Measurements from ENCODE around the gene GPS2.
"Not testable (repeated sequence)": the region's sequence is repeated elsewhere in the genome, so short reads cannot be mapped to it uniquely, and the experiment has no call there.

The GPS2 gene

GRCh38 chr17:7335765-7336164 is 20.6 kb upstream of the GPS2 start:
- not testable (repeated sequence) for DNase-seq (ENCODE audit: low read depth); H3K4me3 ChIP-seq (ENCODE audit: low read length); H3K9me3 ChIP-seq (ENCODE audit: control insufficient read depth, low read length); H3K4me1 ChIP-seq (ENCODE audit: control insufficient read depth, insufficient read depth, low read length); H3K9ac ChIP-seq (ENCODE audit: low read length); H3K36me3 ChIP-seq (ENCODE audit: control insufficient read depth, insufficient read depth, low read length, severe bottlenecking)
- peaks cover 21% of the 10 kb centered on the region for H3K27me3 ChIP-seq (replicated peaks; ENCODE audit: control insufficient read depth, insufficient read depth, low read length)

- DNase-seq (ENCODE audit: low read depth): no peak
- no peak overlapping the region for H3K9ac ChIP-seq (ENCODE audit: low read length)
- H3K4me3 ChIP-seq (ENCODE audit: low read length): no peak overlapping the region
- peaks cover 8% of the 10 kb centered on the region for H3K4me1 ChIP-seq (ENCODE audit: control insufficient read depth, insufficient read depth, low read length)
- H3K27me3 ChIP-seq (replicated peaks; ENCODE audit: control insufficient read depth, insufficient read depth, low read length): peaks cover 21% of the 10 kb centered on the region
- no peaks in the 10 kb centered on the region for H3K36me3 ChIP-seq (ENCODE audit: control insufficient read depth, insufficient read depth, low read length, severe bottlenecking)
- no peaks in the 10 kb centered on the region for H3K9me3 ChIP-seq (ENCODE audit: control insufficient read depth, low read length)
Observed at GRCh38 chr17:7334938-7335538, 19.9 kb upstream of the GPS2 start.

GRCh38 chr17:7332600-7333069 is 17.5 kb upstream of the GPS2 start:
- not testable (repeated sequence) for DNase-seq (ENCODE audit: low read depth); H3K9me3 ChIP-seq (ENCODE audit: control insufficient read depth, low read length); H3K9ac ChIP-seq (ENCODE audit: low read length); H3K36me3 ChIP-seq (ENCODE audit: control insufficient read depth, insufficient read depth, low read length, severe bottlenecking); H3K4me3 ChIP-seq (ENCODE audit: low read length)
- Histone ChIP-seq H3K27me3 (replicated peaks; ENCODE audit: control insufficient read depth, insufficient read depth, low read length) (peaks cover 21% of the 10 kb centered on the region), H3K4me1 (ENCODE audit: control insufficient read depth, insufficient read depth, low read length) (peaks cover 14% of the 10 kb centered on the region)

GRCh38 chr17:7332111-7332510 is 17.0 kb upstream of the GPS2 start:
- Histone ChIP-seq H3K9me3 (ENCODE audit: control insufficient read depth, low read length) (no peaks in the 10 kb centered on the region), H3K27me3 (replicated peaks; ENCODE audit: control insufficient read depth, insufficient read depth, low read length) (peaks cover 19% of the 10 kb centered on the region)

GRCh38 chr17:7330638-7331015 is 15.5 kb upstream of the GPS2 start:
- Histone ChIP-seq H3K9me3 (ENCODE audit: control insufficient read depth, low read length) (no peaks in the 10 kb centered on the region), H3K4me3 (ENCODE audit: low read length) (peak overlapping the region; percentile 92)

More at GRCh38 chr17:7332111-7332510, 17.0 kb upstream of the GPS2 start:
- Histone ChIP-seq H3K36me3 (ENCODE audit: control insufficient read depth, insufficient read depth, low read length, severe bottlenecking) (no peaks in the 10 kb centered on the region), H3K9ac (ENCODE audit: low read length) (no peak overlapping the region), H3K4me1 (ENCODE audit: control insufficient read depth, insufficient read depth, low read length) (peaks cover 15% of the 10 kb centered on the region), H3K4me3 (ENCODE audit: low read length) (no peak overlapping the region)
- no peak for DNase-seq (ENCODE audit: low read depth)

GRCh38 chr17:7329997-7330637 is 15.0 kb upstream of the GPS2 start:
- H3K27me3 ChIP-seq (replicated peaks; ENCODE audit: control insufficient read depth, insufficient read depth, low read length): peaks cover 7% of the 10 kb centered on the region
- peak; percentile 88 for DNase-seq (ENCODE audit: low read depth)
- peak overlapping the region; percentile 96 for H3K9ac ChIP-seq (ENCODE audit: low read length)
- H3K36me3 ChIP-seq (ENCODE audit: control insufficient read depth, insufficient read depth, low read length, severe bottlenecking): peaks cover 11% of the 10 kb centered on the region
- peak overlapping the region; percentile 92 for H3K4me3 ChIP-seq (ENCODE audit: low read length)
- H3K9me3 ChIP-seq (ENCODE audit: control insufficient read depth, low read length): no peaks in the 10 kb centered on the region
- peaks cover 15% of the 10 kb centered on the region for H3K4me1 ChIP-seq (ENCODE audit: control insufficient read depth, insufficient read depth, low read length)

More at GRCh38 chr17:7330638-7331015, 15.5 kb upstream of the GPS2 start:
- Histone ChIP-seq H3K27me3 (replicated peaks; ENCODE audit: control insufficient read depth, insufficient read depth, low read length) (peaks cover 11% of the 10 kb centered on the region), H3K36me3 (ENCODE audit: control insufficient read depth, insufficient read depth, low read length, severe bottlenecking) (peaks cover 10% of the 10 kb centered on the region), H3K9ac (ENCODE audit: low read length) (peak overlapping the region; percentile 64), H3K4me1 (ENCODE audit: control insufficient read depth, insufficient read depth, low read length) (peaks cover 15% of the 10 kb centered on the region)
- DNase-seq (ENCODE audit: low read depth): no peak

- no peaks in the 10 kb centered on the region for H3K9me3 ChIP-seq (ENCODE audit: control insufficient read depth, low read length)
- peaks cover under 1% of the 10 kb centered on the region for H3K27me3 ChIP-seq (replicated peaks; ENCODE audit: control insufficient read depth, insufficient read depth, low read length)
- peaks cover 15% of the 10 kb centered on the region for H3K36me3 ChIP-seq (ENCODE audit: control insufficient read depth, insufficient read depth, low read length, severe bottlenecking)
- peak; percentile 98 for DNase-seq (ENCODE audit: low read depth)
- peak overlapping the region; percentile 96 for H3K9ac ChIP-seq (ENCODE audit: low read length)
- peak overlapping the region; percentile 92 for H3K4me3 ChIP-seq (ENCODE audit: low read length)
- H3K4me1 ChIP-seq (ENCODE audit: control insufficient read depth, insufficient read depth, low read length): peaks cover 15% of the 10 kb centered on the region
Observed at GRCh38 chr17:7329374-7329996, 14.3 kb upstream of the GPS2 start.

GRCh38 chr17:7328840-7329373 is 13.7 kb upstream of the GPS2 start, which contains the start of gene NEURL4:
NEURL4 (minus strand) TSS chr17:7329335; CDS start chr17:7329312, 23 bp downstream.
- Histone ChIP-seq H3K36me3 (ENCODE audit: control insufficient read depth, insufficient read depth, low read length, severe bottlenecking) (peaks cover 19% of the 10 kb centered on the region), H3K4me3 (ENCODE audit: low read length) (peak within 1 kb of the TSS; percentile 92), H3K4me1 (ENCODE audit: control insufficient read depth, insufficient read depth, low read length) (peaks cover 15% of the 10 kb centered on the region), H3K27me3 (replicated peaks; ENCODE audit: control insufficient read depth, insufficient read depth, low read length) (no peaks in the 10 kb centered on the region), H3K9ac (ENCODE audit: low read length) (peak within 1 kb of the TSS; percentile 96), H3K9me3 (ENCODE audit: control insufficient read depth, low read length) (no peaks in the 10 kb centered on the region)
- DNase-seq (ENCODE audit: low read depth): peak; percentile 73

- Histone ChIP-seq H3K9me3 (ENCODE audit: control insufficient read depth, low read length) (no peaks in the 10 kb centered on the region), H3K27me3 (replicated peaks; ENCODE audit: control insufficient read depth, insufficient read depth, low read length) (no peaks in the 10 kb centered on the region), H3K9ac (ENCODE audit: low read length) (peak overlapping the region; percentile 96), H3K4me3 (ENCODE audit: low read length) (peak overlapping the region; percentile 92), H3K36me3 (ENCODE audit: control insufficient read depth, insufficient read depth, low read length, severe bottlenecking) (peaks cover 28% of the 10 kb centered on the region), H3K4me1 (ENCODE audit: control insufficient read depth, insufficient read depth, low read length) (peaks cover 15% of the 10 kb centered on the region)
- no peak for DNase-seq (ENCODE audit: low read depth)
Observed at GRCh38 chr17:7328009-7328408, 12.8 kb upstream of the GPS2 start.

GRCh38 chr17:7327501-7327900 is 12.3 kb upstream of the GPS2 start:
- H3K36me3 ChIP-seq (ENCODE audit: control insufficient read depth, insufficient read depth, low read length, severe bottlenecking): peaks cover 33% of the 10 kb centered on the region
- H3K27me3 ChIP-seq (replicated peaks; ENCODE audit: control insufficient read depth, insufficient read depth, low read length): no peaks in the 10 kb centered on the region
- H3K4me3 ChIP-seq (ENCODE audit: low read length): no peak overlapping the region
- no peak overlapping the region for H3K9ac ChIP-seq (ENCODE audit: low read length)
- peaks cover 15% of the 10 kb centered on the region for H3K4me1 ChIP-seq (ENCODE audit: control insufficient read depth, insufficient read depth, low read length)
- DNase-seq (ENCODE audit: low read depth): no peak
- no peaks in the 10 kb centered on the region for H3K9me3 ChIP-seq (ENCODE audit: control insufficient read depth, low read length)

GRCh38 chr17:7327056-7327455 is 11.9 kb upstream of the GPS2 start:
- H3K9ac ChIP-seq (ENCODE audit: low read length): no peak overlapping the region
- H3K36me3 ChIP-seq (ENCODE audit: control insufficient read depth, insufficient read depth, low read length, severe bottlenecking): peaks cover 38% of the 10 kb centered on the region
- no peak overlapping the region for H3K4me3 ChIP-seq (ENCODE audit: low read length)
- H3K27me3 ChIP-seq (replicated peaks; ENCODE audit: control insufficient read depth, insufficient read depth, low read length): no peaks in the 10 kb centered on the region
- no peak for DNase-seq (ENCODE audit: low read depth)
- H3K9me3 ChIP-seq (ENCODE audit: control insufficient read depth, low read length): no peaks in the 10 kb centered on the region
- peaks cover 15% of the 10 kb centered on the region for H3K4me1 ChIP-seq (ENCODE audit: control insufficient read depth, insufficient read depth, low read length)

Measured in adipocyte (in vitro differentiated cells).